GM23338 (cell line): Measurements from ENCODE around the gene WSCD2. TPM values are rescaled to one million over a fixed set of nuclear protein-coding genes. Genes with fewer than 3 reads are reported as not detected.

ENCODE experiments used
- ATAC-seq: fragments of 200-7000 bp; cut with Tn5 transposase; 3 replicates; pipeline ENCODE4 v1.9.1; 2020
- DNase-seq: peaks from one replicate; pipeline ENCODE4 v3.0.0-alpha.2; 2015; ENCODE audit warnings: low spot score
- H2AFZ ChIP-seq: fragments of 200-600 bp; sonication (generic); 2 replicates; pipeline ENCODE4 v1.8.0; 2016; ENCODE audit warnings: antibody characterized with exemption, mild to moderate bottlenecking, moderate library complexity
- H3F3A ChIP-seq: fragments of 200-600 bp; sonication (generic); replicated peaks from 2 replicates; pipeline ENCODE4 v1.8.0; 2017; ENCODE audit warnings: antibody characterized with exemption, mixed run types, low read depth
- H3K27ac ChIP-seq: fragments of 200-600 bp; sonication (generic); 2 replicates; pipeline ENCODE4 v1.6.1; 2016; ENCODE audit warnings: low read depth
- H3K27me3 ChIP-seq: fragments of 200-600 bp; sonication (generic); 2 replicates; pipeline ENCODE4 v1.8.0; 2016; ENCODE audit warnings: mild to moderate bottlenecking, mixed run types, moderate library complexity; ENCODE audit not compliant: insufficient read depth
- H3K36me3 ChIP-seq: fragments of 200-600 bp; sonication (generic); 2 replicates; pipeline ENCODE4 v1.8.0; 2016; ENCODE audit warnings: mild to moderate bottlenecking; ENCODE audit not compliant: insufficient read depth
- H3K4me1 ChIP-seq: fragments of 200-600 bp; sonication (generic); 2 replicates; pipeline ENCODE4 v1.8.0; 2016; ENCODE audit warnings: mild to moderate bottlenecking, moderate library complexity; ENCODE audit not compliant: insufficient read depth
- H3K4me2 ChIP-seq: fragments of 200-600 bp; sonication (generic); 2 replicates; pipeline ENCODE4 v1.7.1; 2017; ENCODE audit warnings: mixed run types
- H3K4me3 ChIP-seq: fragments of 200-600 bp; sonication (generic); 2 replicates; pipeline ENCODE4 v1.6.1; 2016; ENCODE audit warnings: mixed run types
- H3K79me2 ChIP-seq: fragments of 200-600 bp; sonication (generic); replicated peaks from 2 replicates; pipeline ENCODE4 v1.8.0; 2017; ENCODE audit warnings: mild to moderate bottlenecking; ENCODE audit not compliant: insufficient read depth
- H3K9me2 ChIP-seq: fragments of 200-600 bp; sonication (generic); 2 replicates; pipeline ENCODE4 v1.8.0; 2017; ENCODE audit not compliant: insufficient read depth
- H4K20me1 ChIP-seq: fragments of 200-600 bp; sonication (generic); replicated peaks from 2 replicates; pipeline ENCODE4 v1.8.0; 2017; ENCODE audit warnings: mild to moderate bottlenecking; ENCODE audit not compliant: insufficient read depth
- H3K27ac Mint-ChIP-seq: 2 replicates; pipeline ENCODE4 v1.8.0; 2020; ENCODE audit warnings: inconsistent platforms, mild to moderate bottlenecking, moderate library complexity, mixed read lengths
- H3K27me3 Mint-ChIP-seq: 3 replicates; pipeline ENCODE4 v1.8.0; 2022; ENCODE audit warnings: low read depth, mild to moderate bottlenecking, moderate library complexity, mixed read lengths, inconsistent platforms; ENCODE audit not compliant: insufficient read depth, poor library complexity
- H3K36me3 Mint-ChIP-seq: 3 replicates; pipeline ENCODE4 v1.8.0; 2021; ENCODE audit warnings: low read depth, mild to moderate bottlenecking, inconsistent platforms, moderate library complexity, mixed read lengths
- H3K4me1 Mint-ChIP-seq: 3 replicates; pipeline ENCODE4 v1.8.0; 2020; ENCODE audit warnings: mild to moderate bottlenecking, inconsistent platforms, mixed read lengths
- H3K4me3 Mint-ChIP-seq: 3 replicates; pipeline ENCODE4 v1.8.0; 2021; ENCODE audit warnings: moderate library complexity, mild to moderate bottlenecking, inconsistent platforms, mixed read lengths
- H3K9me3 Mint-ChIP-seq: 3 replicates; pipeline ENCODE4 v1.8.0; 2020; ENCODE audit warnings: moderate library complexity, mild to moderate bottlenecking, inconsistent platforms, mixed read lengths
- CREB1 ChIP-seq: fragments of 250-450 bp; sonication (Bioruptor Pico); IDR thresholded peaks from 2 replicates; pipeline ENCODE4 v1.5.0; 2020; ENCODE audit warnings: low read depth, mild to moderate bottlenecking, moderate library complexity
- CTCF ChIP-seq, 2 experiments: fragments of 200-600 bp in 1 of 2; sonication (generic) in 1 of 2; conservative IDR thresholded peaks; 2 replicates each; pipeline versions ENCODE4 v1.5.1 to v1.6.1; 2016 to 2017; ENCODE audit warnings: antibody characterized with exemption in 2 of 2, low read depth in 2 of 2, mild to moderate bottlenecking in 2 of 2, moderate library complexity in 1 of 2
- ETS1 ChIP-seq: IDR thresholded peaks from 2 replicates; pipeline ENCODE4 v1.6.1; 2016; ENCODE audit warnings: antibody characterized with exemption
- EZH2 ChIP-seq: fragments of 200-600 bp; sonication (generic); IDR thresholded peaks from one replicate; pipeline ENCODE4 v1.8.0; 2017; ENCODE audit warnings: antibody characterized with exemption, mild to moderate bottlenecking, low read depth; ENCODE audit not compliant: unreplicated experiment
- EZH2phosphoT487 ChIP-seq: fragments of 200-600 bp; sonication (generic); IDR thresholded peaks from one replicate; pipeline ENCODE4 v1.8.1; 2018; ENCODE audit warnings: antibody characterized with exemption; ENCODE audit not compliant: unreplicated experiment
- JUNB ChIP-seq: IDR thresholded peaks from one replicate; pipeline ENCODE4 v1.6.1; 2016; ENCODE audit warnings: antibody characterized with exemption; ENCODE audit not compliant: unreplicated experiment
- POLR2AphosphoS5 ChIP-seq: IDR thresholded peaks from 2 replicates; pipeline ENCODE4 v1.6.1; 2016; ENCODE audit warnings: antibody characterized with exemption, low read depth
- STAT1 ChIP-seq: IDR thresholded peaks from one replicate; pipeline ENCODE4 v1.6.1; 2016; ENCODE audit warnings: antibody characterized with exemption; ENCODE audit not compliant: unreplicated experiment
- ZNF114 ChIP-seq: fragments of 250-450 bp; sonication (Bioruptor Pico); IDR thresholded peaks from 2 replicates; pipeline ENCODE4 v1.5.0; 2020; ENCODE audit warnings: mild to moderate bottlenecking, moderate library complexity
- ZNF331 ChIP-seq: fragments of 250-450 bp; sonication (Bioruptor Pico); IDR thresholded peaks from 2 replicates; pipeline ENCODE4 v1.5.0; 2020; ENCODE audit warnings: low read depth, mild to moderate bottlenecking, moderate library complexity
- ZNF462 ChIP-seq: fragments of 250-450 bp; sonication (Bioruptor Pico); IDR thresholded peaks from 2 replicates; pipeline ENCODE4 v1.5.0; 2020; ENCODE audit warnings: mild to moderate bottlenecking, moderate library complexity
- polyA plus RNA-seq: library from polyadenylated mRNA; unstranded; fragments of >200 nt; fragmentation: Nextera tagmentation; extraction: Ambion mirVana; gene quantifications from 2 replicates; pipeline ENCODE4 v1.2.1, GENCODE V29; 2016
- total RNA-seq: library from RNA; depleted of rRNA; stranded (reverse); fragments of >200 nt; shearing (Covaris generic); gene quantifications from 2 replicates; pipeline ENCODE4 v1.2.3, GENCODE V29; 2014

Gene WSCD2
- total and polyA plus RNA-seq, 2 experiments from 2014 or later: 0.66 to 3.1 TPM

GRCh38 chr12:108166505-108166904, 37.4 kb downstream of the WSCD2 start (continued):
- TF ChIP-seq CTCF (conservative IDR thresholded peaks at IDR 0.05; ENCODE audit: low read depth in 2 of 2): no peak
- no peak for TF ChIP-seq ZNF114 (CRISPR knock-in tag)
- TF ChIP-seq JUNB: no peak

- Histone ChIP-seq H3K4me2 (no peak overlapping the region), H3K79me2 (no peaks in the 10 kb centered on the region), H3K9me2 (0 out of 2 replicates have a peak, but pooled peaks cover 4% of the 10 kb centered on the region), H3K27me3 (no peaks in the 10 kb centered on the region), H3K36me3 (no peaks in the 10 kb centered on the region), H3K4me3 (no peak overlapping the region), H2AFZ (no peak overlapping the region), H4K20me1 (no peaks in the 10 kb centered on the region), H3K4me1 (peaks cover 5% of the 10 kb centered on the region), H3F3A (no peaks in the 10 kb centered on the region), H3K27ac (no peak overlapping the region)
- Mint-ChIP-seq H3K4me3 (no peak overlapping the region), H3K4me1 (peaks cover 14% of the 10 kb centered on the region), H3K27me3 (peaks cover 11% of the 10 kb centered on the region), H3K36me3 (no peaks in the 10 kb centered on the region), H3K27ac (no peak overlapping the region), H3K9me3 (no peaks in the 10 kb centered on the region)
- ATAC-seq: no peak
- DNase-seq: no peak
- no peak for TF ChIP-seq STAT1
- TF ChIP-seq EZH2: no peak
- TF ChIP-seq POLR2AphosphoS5: no peak
- TF ChIP-seq EZH2phosphoT487: no peak
- TF ChIP-seq CTCF (conservative IDR thresholded peaks at IDR 0.05; ENCODE audit: low read depth in 2 of 2): no peak
- no peak for TF ChIP-seq ETS1
- no peak for TF ChIP-seq ZNF114 (CRISPR knock-in tag)
- no peak for TF ChIP-seq CREB1 (CRISPR knock-in tag)
- TF ChIP-seq ZNF331 (CRISPR knock-in tag): no peak
- no peak for TF ChIP-seq ZNF462 (CRISPR knock-in tag)
Measured at GRCh38 chr12:108167974-108168373, 38.9 kb downstream of the WSCD2 start.
